Measurements from ENCODE around the gene TPSG1.
"Not testable (repeated sequence)": the region's sequence is repeated elsewhere in the genome, so short reads cannot be mapped to it uniquely, and the experiment has no call there.

The TPSG1 gene
- 0 reads per million in 2 donors for total RNA-seq

GRCh38 chr16:1225051-1225451 lies at the start of gene TPSG1:
TSS of gene TPSG1 (minus strand) at chr16:1225268. CDS start at chr16:1225252, 16 bp downstream.
- DNase-seq: no peak

- no peak for DNase-seq
Measured at GRCh38 chr16:1274767-1275166, 49.7 kb upstream of the TPSG1 start.

- DNase-seq: no peak
Measured at GRCh38 chr16:1273816-1274215, 48.7 kb upstream of the TPSG1 start.

GRCh38 chr16:1272453-1273198 lies 47.6 kb upstream of the TPSG1 start:
- no peak for DNase-seq

- not testable (repeated sequence) for DNase-seq
Measured at GRCh38 chr16:1271724-1272413, 46.8 kb upstream of the TPSG1 start.

- no peak for DNase-seq
Measured at GRCh38 chr16:1271380-1271723, 46.3 kb upstream of the TPSG1 start.

GRCh38 chr16:1269418-1269817 lies 44.4 kb upstream of the TPSG1 start:
- DNase-seq: not testable (repeated sequence)

GRCh38 chr16:1265826-1266225 lies 40.8 kb upstream of the TPSG1 start:
- no peak for DNase-seq

- DNase-seq: no peak
Measured at GRCh38 chr16:1265090-1265630, 40.1 kb upstream of the TPSG1 start.

GRCh38 chr16:1264345-1265089 lies 39.4 kb upstream of the TPSG1 start:
- DNase-seq: no peak

GRCh38 chr16:1263591-1264344 lies 38.7 kb upstream of the TPSG1 start:
- DNase-seq: no peak

GRCh38 chr16:1262846-1263221 lies 37.8 kb upstream of the TPSG1 start:
- DNase-seq: no peak

- DNase-seq: no peak
Measured at GRCh38 chr16:1262210-1262845, 37.3 kb upstream of the TPSG1 start.

GRCh38 chr16:1261131-1261892 lies 36.2 kb upstream of the TPSG1 start:
- peak in 1 of 5 experiments; percentile 25 for DNase-seq

GRCh38 chr16:1260101-1260680 lies 35.1 kb upstream of the TPSG1 start:
- no peak for DNase-seq

GRCh38 chr16:1259760-1260068 lies 34.6 kb upstream of the TPSG1 start:
- DNase-seq: no peak

GRCh38 chr16:1258906-1259759 lies 34.1 kb upstream of the TPSG1 start:
- DNase-seq: no peak

GRCh38 chr16:1258225-1258600 lies 33.1 kb upstream of the TPSG1 start:
- peak in 1 of 5 experiments; percentile 13 for DNase-seq

GRCh38 chr16:1257561-1258224 lies 32.6 kb upstream of the TPSG1 start:
- DNase-seq: no peak
